ENCODE measurements around the gene PUM2.

PUM2 gene

GRCh38 chr2:20353241-20353992, 2.8 kb upstream of the PUM2 start:
- no peak for TF ChIP-seq CTCF (IDR thresholded peaks at IDR 0.05)

- no peak for TF ChIP-seq CTCF (IDR thresholded peaks at IDR 0.05)
These were observed 2.1 kb upstream of the PUM2 start for GRCh38 chr2:20352581-20353216.

- no peak for TF ChIP-seq CTCF (IDR thresholded peaks at IDR 0.05)
These were observed 1.6 kb upstream of the PUM2 start for GRCh38 chr2:20352230-20352578.

- TF ChIP-seq CTCF (IDR thresholded peaks at IDR 0.05) = no peak
These were observed 1.0 kb upstream of the PUM2 start for GRCh38 chr2:20351555-20352229.

GRCh38 chr2:20350041-20350712, 467 bp downstream of the PUM2 start:
- TF ChIP-seq CTCF (IDR thresholded peaks at IDR 0.05) = no peak

GRCh38 chr2:20349513-20349921, 1.1 kb downstream of the PUM2 start:
- TF ChIP-seq CTCF (IDR thresholded peaks at IDR 0.05) = no peak

- no peak for TF ChIP-seq CTCF (IDR thresholded peaks at IDR 0.05)
These were observed 2.1 kb downstream of the PUM2 start for GRCh38 chr2:20348542-20348941.
